H9 (cell line): ENCODE data around the gene ITPA. TPM values are rescaled to one million over a fixed set of nuclear protein-coding genes. Genes with fewer than 3 reads are reported as not detected.

Experiments used
- DNase-seq: peaks from one replicate; pipeline ENCODE4 v3.0.0-alpha.2; 2017
- H2AFZ ChIP-seq: one replicate; pipeline ENCODE4 v1.6.1; 2013; ENCODE audit warnings: mild to moderate bottlenecking, low read length, control low read depth, moderate library complexity
- H2AK5ac ChIP-seq: 2 replicates; pipeline ENCODE4 v1.6.1; 2013; ENCODE audit warnings: low read length, control low read depth, mixed read lengths; ENCODE audit not compliant: insufficient read length
- H2BK120ac ChIP-seq: one replicate; pipeline ENCODE4 v1.6.1; 2013; ENCODE audit warnings: low read depth, mild to moderate bottlenecking, low read length, control low read depth, inconsistent platforms; ENCODE audit not compliant: poor library complexity, severe bottlenecking
- H2BK12ac ChIP-seq: 2 replicates; pipeline ENCODE4 v1.6.1; 2013; ENCODE audit warnings: low read length, control low read depth, mixed read lengths, low read depth; ENCODE audit not compliant: insufficient read length
- H2BK15ac ChIP-seq: 2 replicates; pipeline ENCODE4 v1.6.1; 2013; ENCODE audit warnings: low read depth, low read length, control low read depth
- H2BK20ac ChIP-seq: one replicate; pipeline ENCODE4 v1.6.1; 2013; ENCODE audit warnings: low read depth, mild to moderate bottlenecking, low read length, control low read depth, inconsistent platforms; ENCODE audit not compliant: poor library complexity, severe bottlenecking
- H2BK5ac ChIP-seq: 2 replicates; pipeline ENCODE4 v1.6.1; 2013; ENCODE audit warnings: low read length, control low read depth, mixed read lengths; ENCODE audit not compliant: insufficient read length
- H3K14ac ChIP-seq: 2 replicates; pipeline ENCODE4 v1.6.1; 2013; ENCODE audit warnings: low read length, control low read depth; ENCODE audit not compliant: insufficient read depth
- H3K18ac ChIP-seq: 2 replicates; pipeline ENCODE4 v1.6.1; 2013; ENCODE audit warnings: low read depth, mild to moderate bottlenecking, mixed read lengths, low read length, control low read depth; ENCODE audit not compliant: insufficient read length
- H3K23ac ChIP-seq: 2 replicates; pipeline ENCODE4 v1.6.1; 2013; ENCODE audit warnings: low read length, control low read depth, mixed read lengths, low read depth; ENCODE audit not compliant: insufficient read length
- H3K23me2 ChIP-seq: 2 replicates; pipeline ENCODE4 v1.6.1; 2013; ENCODE audit warnings: low read depth, mild to moderate bottlenecking, mixed read lengths, low read length, control low read depth; ENCODE audit not compliant: insufficient read length, poor library complexity, severe bottlenecking
- H3K27ac ChIP-seq: 2 replicates; pipeline ENCODE4 v1.5.1; 2013; ENCODE audit warnings: low read length, control low read depth, mixed read lengths, low read depth; ENCODE audit not compliant: insufficient read length
- H3K27me3 ChIP-seq: 2 replicates; pipeline ENCODE4 v1.6.1; 2013; ENCODE audit warnings: low read length, control low read depth, inconsistent platforms; ENCODE audit not compliant: insufficient read depth
- H3K4ac ChIP-seq: 2 replicates; pipeline ENCODE4 v1.6.1; 2013; ENCODE audit warnings: low read depth, mild to moderate bottlenecking, control low read depth, inconsistent platforms, low read length, moderate library complexity
- H3K4me1 ChIP-seq: 2 replicates; pipeline ENCODE4 v1.6.1; 2013; ENCODE audit warnings: low read length, control low read depth, inconsistent platforms; ENCODE audit not compliant: insufficient read depth
- H3K4me2 ChIP-seq: 2 replicates; pipeline ENCODE4 v1.6.1; 2013; ENCODE audit warnings: low read length, control low read depth, mixed read lengths; ENCODE audit not compliant: insufficient read length, insufficient read depth
- H3K56ac ChIP-seq: 2 replicates; pipeline ENCODE4 v1.6.1; 2013; ENCODE audit warnings: low read depth, mild to moderate bottlenecking, mixed read lengths, low read length, control low read depth; ENCODE audit not compliant: insufficient read length
- H3K79me1 ChIP-seq: 2 replicates; pipeline ENCODE4 v1.6.1; 2013; ENCODE audit warnings: low read depth, mild to moderate bottlenecking, moderate library complexity, low read length, control low read depth, inconsistent platforms; ENCODE audit not compliant: insufficient read depth, poor library complexity, severe bottlenecking
- H3K79me2 ChIP-seq: 2 replicates; pipeline ENCODE4 v1.6.1; 2013; ENCODE audit warnings: low read length, control low read depth, inconsistent platforms; ENCODE audit not compliant: insufficient read depth
- H3K9ac ChIP-seq: 2 replicates; pipeline ENCODE4 v1.6.1; 2013; ENCODE audit warnings: low read length, control low read depth, mixed read lengths; ENCODE audit not compliant: insufficient read length; ENCODE audit errors: extremely low read depth
- H3K9me3 ChIP-seq: one replicate; pipeline ENCODE4 v1.6.1; 2013; ENCODE audit warnings: low read depth, low read length, inconsistent platforms; ENCODE audit not compliant: control insufficient read depth
- H3T11ph ChIP-seq: one replicate; pipeline ENCODE4 v1.6.1; 2013; ENCODE audit warnings: mild to moderate bottlenecking, low read length, control low read depth, inconsistent platforms
- H4K20me1 ChIP-seq: one replicate; pipeline ENCODE4 v1.6.1; 2013; ENCODE audit not compliant: control insufficient read depth, insufficient read length, insufficient read depth
- H4K5ac ChIP-seq: 2 replicates; pipeline ENCODE4 v1.6.1; 2013; ENCODE audit warnings: low read depth, mild to moderate bottlenecking, mixed read lengths, low read length, control low read depth; ENCODE audit not compliant: insufficient read length
- H4K8ac ChIP-seq: replicated peaks from 2 replicates; pipeline ENCODE4 v1.6.1; 2013; ENCODE audit warnings: low read length, control low read depth, mixed read lengths, low read depth; ENCODE audit not compliant: insufficient read length
- H4K91ac ChIP-seq: 2 replicates; pipeline ENCODE4 v1.6.1; 2013; ENCODE audit warnings: low read depth, mild to moderate bottlenecking, moderate library complexity, mixed read lengths, low read length, control low read depth; ENCODE audit not compliant: insufficient read length
- H3K27ac Mint-ChIP-seq, 3 experiments: 2 replicates in 2 of 3; 3 replicates in 1 of 3; pipeline ENCODE4 v1.8.0; 2020 to 2021; ENCODE audit warnings: mixed read lengths in 3 of 3, mild to moderate bottlenecking in 1 of 3, moderate library complexity in 1 of 3
- H3K27me3 Mint-ChIP-seq: 2 replicates; pipeline ENCODE4 v1.8.0; 2021; ENCODE audit warnings: low read depth, mild to moderate bottlenecking, moderate library complexity, mixed read lengths
- H3K36me3 Mint-ChIP-seq, 3 experiments: 2 replicates in 2 of 3; 3 replicates in 1 of 3; pipeline ENCODE4 v1.8.0; 2020 to 2021; ENCODE audit warnings: low read depth in 3 of 3, mixed read lengths in 3 of 3; ENCODE audit not compliant: insufficient read depth in 1 of 3
- H3K4me1 Mint-ChIP-seq, 2 experiments: 2 replicates each; pipeline ENCODE4 v1.8.0; 2020; ENCODE audit warnings: mixed read lengths in 2 of 2
- H3K4me3 Mint-ChIP-seq, 2 experiments: 2 replicates in 1 of 2; 3 replicates in 1 of 2; pipeline ENCODE4 v1.8.0; 2020 to 2021; ENCODE audit warnings: mild to moderate bottlenecking in 2 of 2, mixed read lengths in 2 of 2, moderate library complexity in 1 of 2
- H3K9me3 Mint-ChIP-seq, 2 experiments: 2 replicates in 1 of 2; 3 replicates in 1 of 2; pipeline ENCODE4 v1.8.0; 2020; ENCODE audit warnings: mild to moderate bottlenecking in 2 of 2, mixed read lengths in 2 of 2, moderate library complexity in 1 of 2
- CTCF ChIP-seq: fragments of 200-600 bp; sonication (generic); conservative IDR thresholded peaks from 3 replicates; pipeline ENCODE4 v1.8.0; 2021; ENCODE audit warnings: antibody characterized with exemption, mild to moderate bottlenecking
- WGBS: extraction: QIAGEN DNeasy Blood & Tissue Kit; methylation state at CpG from one replicate; pipeline ENCODE4 v1.1.7; 2013; ENCODE audit warnings: missing lambda C conversion rate, low lambda C conversion rate, mixed read lengths; ENCODE audit not compliant: insufficient read length; ENCODE audit errors: extremely low coverage; 5-methylcytosine and 5-hydroxymethylcytosine counted together
- total RNA-seq: library from RNA; stranded (reverse); gene quantifications from 2 replicates; pipeline ENCODE4 v1.2.1, GENCODE V29; 2021

ITPA gene
- total RNA-seq, 1 experiment from 2014 or later: 74.5 TPM

- Histone ChIP-seq H3K18ac (peak overlapping the region; percentile 35), H3K27ac (no peak overlapping the region), H4K8ac (no peak overlapping the region), H4K5ac (no peak overlapping the region), H3K23ac (no peak overlapping the region), H3K4me2 (peak overlapping the region; percentile 60), H2BK12ac (no peak overlapping the region), H3K79me1 (no peaks in the 10 kb centered on the region), H3K9ac (no peak overlapping the region), H2BK15ac (no peak overlapping the region), H4K20me1 (no peaks in the 10 kb centered on the region), H2AFZ (no peak overlapping the region), H2AK5ac (no peak overlapping the region), H2BK120ac (no peak overlapping the region), H4K91ac (no peak overlapping the region), H3K9me3 (no peaks in the 10 kb centered on the region), H3K14ac (peak overlapping the region; percentile 23; the same call in 1 of the 2 replicates), H3K23me2 (peaks cover 11% of the 10 kb centered on the region), H2BK20ac (no peak overlapping the region), H3K27me3 (no peaks in the 10 kb centered on the region), H3T11ph (no peak overlapping the region), H2BK5ac (no peak overlapping the region), H3K79me2 (no peaks in the 10 kb centered on the region), H3K4ac (no peak overlapping the region), H3K56ac (no peak overlapping the region), H3K4me1 (no peaks in the 10 kb centered on the region; the same call in 1 of the 2 replicates)
- peaks cover 17% of the 10 kb centered on the region for H3K27me3 Mint-ChIP-seq
- H3K27ac Mint-ChIP-seq: no peak overlapping the region
- no peaks in the 10 kb centered on the region; a peak in 1 of 5 replicates for H3K9me3 Mint-ChIP-seq
- H3K36me3 Mint-ChIP-seq: peaks cover 7 to 24% (median 7%) of the 10 kb centered on the region in 3 experiments; a peak in 6 of 7 replicates
- TF ChIP-seq CTCF: no peak
- H3K4me3 Mint-ChIP-seq: peak overlapping the region; percentile 54 to 62
- peaks cover 25 to 41% of the 10 kb centered on the region in 2 experiments for H3K4me1 Mint-ChIP-seq
- DNase-seq: no peak
- no CpG with 5 or more reads among the region's 25 CpGs for WGBS
Measured at GRCh38 chr20:3167738-3168078, 41.6 kb upstream of the ITPA start.
